GM18517 (cell line): ENCODE measurements around the gene CYSTM1.
"Not testable (repeated sequence)": the region's sequence is repeated elsewhere in the genome, so short reads cannot be mapped to it uniquely, and the experiment has no call there.

Experiments used
- ATAC-seq: cut with Tn5 transposase; IDR thresholded peaks from one replicate; pipeline ENCODE4 v1.9.1; 2021; ENCODE audit warnings: mild to moderate bottlenecking, moderate library complexity; ENCODE audit not compliant: unreplicated experiment

CYSTM1 gene

DNA sequence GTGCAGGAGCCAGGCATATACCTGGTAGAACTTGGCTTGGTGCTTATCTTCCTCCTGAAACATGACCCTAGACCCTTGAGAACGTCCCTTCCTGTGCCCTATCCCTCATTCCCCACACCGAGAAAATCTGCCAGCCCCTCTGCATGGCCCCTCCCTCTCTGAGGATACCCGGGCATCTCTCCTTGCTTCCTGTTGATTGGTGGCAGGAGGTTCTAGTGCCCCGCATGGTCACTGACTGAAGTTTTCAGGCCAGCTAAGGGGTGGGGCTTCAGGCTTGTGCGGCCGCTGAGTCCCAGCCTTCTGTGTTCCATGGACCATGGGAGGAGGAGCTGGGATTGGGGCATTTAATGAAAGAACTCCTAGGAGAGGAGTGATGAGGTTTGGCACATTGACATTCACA is 26.5 kb upstream of the CYSTM1 start:
- no peak for ATAC-seq

DNA sequence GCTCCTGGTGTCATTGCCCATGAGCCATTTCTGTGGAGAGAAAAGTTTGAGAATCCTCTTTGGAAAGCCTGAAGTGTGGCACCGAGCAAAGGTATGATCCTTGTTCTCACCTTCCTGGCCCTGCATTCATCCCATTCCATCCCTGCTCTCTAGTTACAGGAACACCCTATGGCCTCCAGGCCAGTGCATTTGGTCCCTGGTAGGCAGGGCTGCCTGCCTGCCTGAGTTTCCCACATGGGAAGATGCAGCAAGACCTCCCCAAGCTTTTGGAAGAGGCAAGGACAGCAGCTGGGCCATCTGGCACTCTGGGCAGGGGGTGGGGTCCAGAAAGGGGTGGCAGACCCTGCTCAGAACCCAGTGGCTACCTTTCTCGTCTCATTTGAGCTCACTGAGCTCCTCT is 24.8 kb upstream of the CYSTM1 start:
- ATAC-seq = no peak

DNA sequence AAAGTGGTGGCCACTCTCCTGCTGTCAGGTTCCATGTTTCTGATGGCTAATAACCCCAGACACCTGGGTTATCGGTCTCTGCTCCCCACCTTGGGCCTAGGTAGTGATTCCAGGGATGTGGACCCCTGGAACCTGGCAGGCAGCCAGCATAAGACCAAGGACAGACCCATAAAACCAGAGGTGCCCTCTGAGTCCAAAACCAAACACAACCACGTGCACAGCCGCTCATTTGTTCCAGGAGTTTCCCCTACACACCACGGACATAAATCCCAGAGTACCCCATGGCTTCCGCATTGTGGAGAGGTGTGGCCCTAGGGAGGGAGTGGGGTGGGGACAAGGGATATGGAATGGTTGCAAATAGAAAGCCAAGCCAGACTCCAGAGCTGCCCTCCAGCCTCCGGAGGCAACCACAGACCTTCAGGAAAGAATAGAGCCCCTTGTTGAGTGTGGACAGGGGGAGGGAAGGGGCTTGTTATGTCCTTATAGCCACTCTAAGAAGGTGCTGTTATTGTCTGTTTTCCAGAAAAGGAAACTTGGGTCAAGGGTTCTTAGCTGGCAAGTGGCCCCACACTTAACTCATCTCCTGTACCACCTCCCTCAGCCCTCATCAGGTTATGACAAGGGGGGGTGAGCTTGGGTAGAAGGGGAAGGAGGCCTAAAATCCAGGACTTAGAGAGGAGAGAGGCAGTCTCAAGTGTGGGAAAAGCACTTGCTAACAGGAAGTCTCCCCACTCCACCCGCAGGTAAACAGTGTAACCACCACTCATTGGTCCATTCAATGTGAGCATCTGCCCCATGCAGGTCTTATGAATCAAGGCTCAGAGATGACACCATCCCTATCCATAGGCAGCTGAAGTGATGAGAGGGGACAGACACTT is 23.6 kb upstream of the CYSTM1 start:
- ATAC-seq = no peak

GRCh38 chr5:140152022-140152999 is 22.7 kb upstream of the CYSTM1 start:
- no peak for ATAC-seq

GRCh38 chr5:140153255-140153654 is 21.7 kb upstream of the CYSTM1 start:
- no peak for ATAC-seq

GRCh38 chr5:140153905-140154304 is 21.1 kb upstream of the CYSTM1 start:
- ATAC-seq = no peak

DNA sequence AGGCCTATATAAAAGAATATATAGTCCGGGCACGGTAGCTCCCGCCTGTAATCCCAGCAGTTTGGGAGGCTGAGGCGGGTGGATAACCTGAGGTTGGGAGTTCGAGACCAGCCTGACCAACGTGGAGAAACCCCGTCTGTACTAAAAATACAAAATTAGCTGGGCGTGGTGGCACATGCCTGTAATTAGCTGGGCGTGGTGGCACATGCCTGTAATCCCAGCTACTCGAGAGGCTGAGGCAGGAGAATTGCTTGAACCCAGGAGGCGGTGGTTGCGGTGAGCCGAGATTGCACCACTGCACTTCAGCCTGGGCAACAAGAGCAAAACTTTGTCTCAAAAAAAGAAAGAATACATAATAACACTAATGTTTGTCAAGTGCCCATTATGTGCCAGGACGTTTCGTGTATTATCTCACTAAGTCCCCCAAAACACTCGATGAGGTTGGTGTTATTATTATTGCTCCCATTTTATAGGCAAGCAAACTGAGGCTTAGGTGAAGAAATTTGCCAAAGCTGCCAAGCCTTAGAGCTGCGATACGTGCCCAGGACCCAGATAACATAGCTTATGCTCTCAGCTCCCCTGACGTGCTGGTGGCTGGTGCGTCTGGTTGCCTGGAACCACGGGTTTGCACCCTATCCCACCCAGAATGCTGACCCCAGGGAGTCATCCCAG is 20.1 kb upstream of the CYSTM1 start:
- ATAC-seq = not testable (repeated sequence)

DNA sequence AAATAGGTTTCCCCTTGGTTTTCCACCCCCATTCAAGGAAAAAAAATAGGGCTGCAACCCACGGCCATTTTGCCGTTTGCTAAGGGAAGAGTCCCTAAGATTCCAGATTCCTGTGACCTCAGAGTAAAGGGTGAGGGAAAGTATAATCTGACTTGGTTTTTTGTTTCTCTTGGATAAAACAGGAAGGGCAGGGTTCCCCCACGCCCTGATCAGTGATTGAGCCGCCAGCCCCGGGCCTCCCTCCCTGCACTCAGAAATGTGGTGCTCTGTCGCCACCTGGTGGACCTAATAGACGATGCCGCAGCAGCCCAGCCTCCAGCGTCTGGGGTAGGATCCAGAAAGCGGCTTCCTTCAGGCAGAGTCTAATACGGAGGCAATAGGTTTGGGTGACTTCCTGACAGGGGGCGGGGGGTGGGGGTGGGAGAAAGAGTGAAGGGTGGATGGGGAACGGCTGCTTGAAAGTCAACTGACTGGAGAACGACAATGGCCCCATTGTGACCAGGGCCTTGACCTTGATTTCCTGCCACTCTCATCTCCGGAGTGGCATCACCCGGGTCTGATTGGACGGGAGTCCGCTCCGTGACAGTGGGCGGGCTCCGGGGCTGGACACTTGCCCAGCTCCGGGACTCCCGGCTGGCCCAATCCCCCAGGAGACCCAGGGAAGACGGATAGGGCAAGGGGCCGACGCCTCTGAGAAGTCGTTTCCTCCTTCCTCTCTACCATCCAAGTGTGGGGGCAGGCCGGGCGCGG is 17.8 kb upstream of the CYSTM1 start:
- peak; percentile 91 for ATAC-seq

- ATAC-seq = no peak
These were observed 15.7 kb upstream of the CYSTM1 start for GRCh38 chr5:140159014-140159927.

DNA sequence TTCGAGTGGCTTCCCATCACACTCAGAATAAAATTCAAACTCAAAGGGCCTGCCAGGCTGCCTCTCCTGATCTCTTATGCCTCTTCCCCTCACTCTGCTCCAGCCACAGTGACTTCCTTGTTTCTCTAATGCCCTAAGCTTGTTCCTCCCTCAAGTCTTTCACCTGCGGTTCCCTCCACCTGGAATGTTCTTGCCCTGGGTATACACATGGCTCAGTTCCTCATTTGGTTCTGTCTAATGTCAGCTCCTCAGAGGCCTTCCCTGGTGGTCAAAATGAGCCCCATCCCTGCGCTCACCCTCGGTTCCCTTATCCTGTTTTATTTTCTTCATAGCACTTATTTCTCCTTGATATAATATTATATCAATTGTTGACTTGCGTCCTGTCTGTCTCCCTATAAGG is 12.7 kb upstream of the CYSTM1 start:
- ATAC-seq = no peak

DNA sequence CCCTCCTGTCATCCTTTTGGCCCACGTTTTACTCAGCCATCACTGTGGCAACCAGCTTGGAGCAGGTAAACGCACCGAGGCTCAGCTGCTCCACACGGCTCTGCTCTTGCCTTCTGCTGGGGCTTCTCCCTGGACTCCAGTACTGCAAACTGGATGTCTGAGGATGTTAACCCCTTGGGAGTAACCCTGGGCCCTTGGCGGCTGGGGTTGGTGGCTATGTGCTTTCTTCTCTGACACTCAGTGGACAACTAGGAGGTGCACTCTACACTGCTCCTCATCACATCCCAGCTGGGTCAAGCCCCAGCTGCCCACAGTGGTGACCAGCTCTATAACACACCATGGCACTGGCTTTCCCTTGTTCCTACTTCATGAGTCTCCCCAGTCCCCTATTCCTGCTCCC is 12.2 kb upstream of the CYSTM1 start:
- ATAC-seq = no peak

DNA sequence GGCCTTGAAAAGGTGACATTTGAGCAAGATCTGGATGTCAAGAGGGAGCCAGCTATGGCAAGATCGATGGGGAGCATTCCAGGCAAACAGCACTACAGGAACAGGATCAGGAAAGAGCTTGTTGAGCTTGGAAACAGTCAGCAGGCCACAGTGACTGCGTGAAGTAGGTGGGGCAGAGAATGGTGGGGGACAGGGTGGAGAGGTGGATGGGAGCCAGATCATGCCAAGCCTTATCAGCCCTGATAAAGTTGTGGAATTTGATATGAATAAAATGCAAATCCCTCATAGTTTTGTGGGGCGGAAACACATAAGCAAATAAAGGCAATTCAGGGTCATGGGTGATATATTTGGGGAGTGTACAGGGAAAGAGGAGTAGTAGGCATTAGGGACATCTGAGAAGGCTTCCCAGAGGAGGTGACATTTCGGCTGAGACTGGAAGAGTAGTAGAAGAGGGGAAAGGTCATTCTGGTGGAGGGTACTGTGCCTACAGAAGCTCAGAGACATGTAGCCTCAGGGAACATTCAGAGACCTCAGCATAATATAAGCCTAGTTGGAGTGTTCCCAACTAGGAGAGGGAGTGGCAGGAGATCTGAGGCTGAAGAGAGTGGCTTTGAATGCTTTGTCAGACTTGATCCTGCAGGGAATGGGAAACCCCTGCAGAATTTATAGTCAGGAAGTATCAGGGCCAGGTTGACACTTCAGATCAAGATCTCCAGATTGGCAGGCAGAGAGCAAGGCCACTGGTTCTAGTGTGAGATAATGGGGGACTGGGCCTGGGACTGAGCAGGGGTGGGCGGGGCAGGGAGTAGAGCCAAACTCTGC is 9.7 kb upstream of the CYSTM1 start:
- ATAC-seq = no peak

- ATAC-seq = no peak
These were observed 9.1 kb upstream of the CYSTM1 start for GRCh38 chr5:140165923-140166270.

DNA sequence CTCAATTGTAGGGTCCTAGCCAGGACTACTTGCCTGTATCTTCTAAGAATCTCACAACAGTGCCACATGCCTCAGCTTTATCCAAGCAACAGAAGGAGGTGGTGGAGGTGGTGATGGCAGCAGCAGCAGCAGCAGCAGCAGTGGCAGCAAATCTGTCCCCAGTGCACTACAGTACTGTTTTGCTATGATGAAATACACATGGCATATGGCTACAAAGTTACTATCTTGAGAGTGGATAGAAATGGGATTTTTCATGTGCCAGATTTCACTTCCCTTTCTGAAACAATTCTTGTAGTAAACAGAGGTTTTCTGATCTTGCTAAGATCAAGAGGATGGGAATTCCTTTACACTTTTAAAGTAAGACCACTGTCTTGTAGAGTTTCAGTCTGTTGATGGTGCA is 8.1 kb upstream of the CYSTM1 start:
- no peak for ATAC-seq

- ATAC-seq = no peak
These were observed 6.6 kb upstream of the CYSTM1 start for GRCh38 chr5:140168371-140168770.

DNA sequence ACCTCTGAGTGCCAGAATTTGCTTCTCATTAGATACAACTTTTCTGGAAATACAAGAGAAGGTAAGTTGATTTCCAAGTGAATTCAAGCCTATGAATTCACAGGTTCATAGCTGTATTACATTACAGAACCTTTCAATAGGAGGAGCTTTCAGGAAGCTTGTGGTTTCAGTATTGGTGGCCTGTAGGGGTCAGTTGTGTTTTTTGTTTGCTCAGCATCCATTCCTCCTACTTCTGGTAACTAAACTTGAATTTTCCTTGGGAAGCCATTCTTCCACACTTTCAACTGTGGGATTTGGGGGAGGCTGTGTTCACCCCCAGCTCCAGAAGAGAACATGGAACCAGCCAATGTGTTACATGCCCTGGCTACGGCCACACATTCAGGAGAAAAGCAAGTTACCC is 5.6 kb upstream of the CYSTM1 start:
- ATAC-seq = no peak

DNA sequence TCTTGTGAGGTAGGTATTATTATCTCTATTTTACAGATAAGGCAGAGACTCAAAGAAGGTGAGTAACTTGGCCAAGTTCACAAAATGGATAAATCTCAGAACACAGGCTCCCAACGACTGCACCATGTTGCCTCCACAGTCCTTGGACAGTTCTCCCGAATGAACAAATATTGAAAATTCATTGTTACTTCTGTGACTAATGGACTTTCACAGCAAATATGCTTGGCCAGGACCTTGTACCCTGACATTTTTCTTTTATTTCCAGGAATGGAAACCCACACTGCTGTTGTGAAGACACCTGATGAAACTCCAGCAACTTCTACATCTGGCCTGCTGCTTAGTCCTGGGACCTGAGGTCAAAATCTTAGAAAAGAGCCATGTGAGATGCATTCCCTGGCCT is 2.5 kb upstream of the CYSTM1 start:
- no peak for ATAC-seq

DNA sequence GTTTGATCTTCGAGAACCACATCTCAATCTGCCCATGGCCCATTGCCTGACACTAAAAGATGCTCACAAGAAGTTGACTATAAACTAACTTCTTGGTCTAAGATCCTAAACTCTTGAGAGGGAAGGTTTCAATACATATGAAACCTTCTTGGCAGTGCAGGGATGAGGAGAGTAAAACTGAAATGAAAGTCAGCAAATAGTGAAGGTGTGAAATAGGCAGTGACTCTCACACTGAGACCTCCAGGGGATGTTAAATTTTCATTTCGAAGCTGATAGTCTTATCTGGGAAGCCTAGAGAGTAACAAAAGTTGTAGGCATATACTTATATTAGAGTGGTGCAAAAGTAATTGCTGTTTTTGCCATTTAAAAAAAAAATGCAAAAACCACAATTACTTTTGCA is 974 bp upstream of the CYSTM1 start:
- no peak for ATAC-seq
